Astrocyte (in vitro differentiated cells and primary cell): Measurements from ENCODE around the gene FFAR3. TPM values are rescaled to one million over a fixed set of nuclear protein-coding genes. Genes with fewer than 3 reads are reported as not detected.

ENCODE experiments used
- DNase-seq: peaks from one replicate; pipeline ENCODE4 v3.0.0-alpha.2; 2010; ENCODE audit warnings: low read depth
- FAIRE-seq: peaks from 2 replicates; lab custom pipeline; 2011; peaks lifted over from hg19 to GRCh38; lab: Jason Lieb, UNC
- H2AFZ ChIP-seq: 2 replicates; pipeline ENCODE4 v1.6.0; 2012; ENCODE audit warnings: low read depth, low read length, inconsistent platforms
- H3K27ac ChIP-seq: 2 replicates; pipeline ENCODE4 v1.5.1; 2011; ENCODE audit warnings: low read depth, low read length, inconsistent platforms
- H3K27me3 ChIP-seq: 2 replicates; pipeline ENCODE4 v1.6.0; 2011; ENCODE audit warnings: low read length, inconsistent platforms; ENCODE audit not compliant: insufficient read depth
- H3K36me3 ChIP-seq: 2 replicates; pipeline ENCODE4 v1.5.1; 2011; ENCODE audit warnings: low read length, inconsistent platforms; ENCODE audit not compliant: insufficient read depth
- H3K4me1 ChIP-seq: 2 replicates; pipeline ENCODE4 v1.5.1; 2011; ENCODE audit warnings: low read length, inconsistent platforms; ENCODE audit not compliant: insufficient read depth
- H3K4me2 ChIP-seq: 2 replicates; pipeline ENCODE4 v1.6.0; 2012; ENCODE audit warnings: low read length, inconsistent platforms
- H3K4me3 ChIP-seq: 2 replicates; pipeline ENCODE4 v1.5.1; 2011; ENCODE audit warnings: low read depth, mild to moderate bottlenecking, low read length, inconsistent platforms; ENCODE audit not compliant: insufficient read depth
- H3K79me2 ChIP-seq: 2 replicates; pipeline ENCODE4 v1.6.0; 2012; ENCODE audit warnings: mild to moderate bottlenecking, low read length, inconsistent platforms; ENCODE audit not compliant: insufficient read depth
- H3K9ac ChIP-seq: 2 replicates; pipeline ENCODE4 v1.6.0; 2012; ENCODE audit warnings: mild to moderate bottlenecking, low read length, inconsistent platforms
- H3K9me3 ChIP-seq: 2 replicates; pipeline ENCODE4 v1.5.1; 2012; ENCODE audit warnings: low read depth, mild to moderate bottlenecking, low read length, inconsistent platforms; ENCODE audit not compliant: insufficient read depth
- H4K20me1 ChIP-seq: 2 replicates; pipeline ENCODE4 v1.6.0; 2012; ENCODE audit warnings: low read length, inconsistent platforms; ENCODE audit not compliant: insufficient read depth
- H3K27ac Mint-ChIP-seq: one replicate; pipeline ENCODE4 v1.8.0; 2021; ENCODE audit warnings: mild to moderate bottlenecking, mixed read lengths; ENCODE audit not compliant: unreplicated experiment
- H3K27me3 Mint-ChIP-seq: one replicate; pipeline ENCODE4 v1.8.0; 2021; ENCODE audit warnings: low read depth, mixed read lengths; ENCODE audit not compliant: unreplicated experiment
- H3K36me3 Mint-ChIP-seq: one replicate; pipeline ENCODE4 v1.8.0; 2021; ENCODE audit warnings: low read depth, mixed read lengths; ENCODE audit not compliant: unreplicated experiment
- H3K4me1 Mint-ChIP-seq: one replicate; pipeline ENCODE4 v1.8.0; 2021; ENCODE audit warnings: low read depth, mixed read lengths; ENCODE audit not compliant: unreplicated experiment
- H3K4me3 Mint-ChIP-seq: one replicate; pipeline ENCODE4 v1.8.0; 2021; ENCODE audit warnings: mild to moderate bottlenecking, moderate library complexity, mixed read lengths; ENCODE audit not compliant: unreplicated experiment
- H3K9me3 Mint-ChIP-seq: one replicate; pipeline ENCODE4 v1.8.0; 2021; ENCODE audit warnings: mild to moderate bottlenecking, mixed read lengths; ENCODE audit not compliant: unreplicated experiment
- EZH2 ChIP-seq: IDR thresholded peaks from 2 replicates; pipeline ENCODE4 v1.6.1; 2012; ENCODE audit warnings: mild to moderate bottlenecking, low read length, inconsistent platforms; ENCODE audit not compliant: insufficient read depth
- total RNA-seq: library from RNA; stranded (reverse); gene quantifications from 2 replicates; pipeline ENCODE4 v1.2.1, GENCODE V29; 2021
- TF ChIP-seq, protein P1 (sequence below): IDR thresholded peaks from 2 replicates; pipeline ENCODE4 v1.5.1; 2011; ENCODE audit warnings: low read depth, mild to moderate bottlenecking, inconsistent platforms, low read length, moderate library complexity; ENCODE audit not compliant: insufficient read depth

Gene FFAR3
- total RNA-seq, 1 donor from 2014 or later, result not detected

GRCh38 chr19:35309481-35310279, 48.6 kb upstream of the FFAR3 start:
- Histone ChIP-seq H3K27ac (no peak overlapping the region), H3K4me3 (no peak overlapping the region), H3K27me3 (no peaks in the 10 kb centered on the region), H2AFZ (no peak overlapping the region), H4K20me1 (no peaks in the 10 kb centered on the region), H3K79me2 (no peaks in the 10 kb centered on the region), H3K4me1 (no peaks in the 10 kb centered on the region), H3K9me3 (no peaks in the 10 kb centered on the region), H3K4me2 (no peak overlapping the region), H3K9ac (no peak overlapping the region), H3K36me3 (no peaks in the 10 kb centered on the region)
- Mint-ChIP-seq H3K9me3 (no peaks in the 10 kb centered on the region), H3K27ac (no peak overlapping the region), H3K27me3 (peaks cover 31% of the 10 kb centered on the region), H3K4me3 (no peak overlapping the region), H3K36me3 (no peaks in the 10 kb centered on the region), H3K4me1 (peaks cover 14% of the 10 kb centered on the region)
- DNase-seq (no peak), FAIRE-seq (no peak)
- TF ChIP-seq EZH2, result no peak
- TF ChIP-seq, protein P1, sequence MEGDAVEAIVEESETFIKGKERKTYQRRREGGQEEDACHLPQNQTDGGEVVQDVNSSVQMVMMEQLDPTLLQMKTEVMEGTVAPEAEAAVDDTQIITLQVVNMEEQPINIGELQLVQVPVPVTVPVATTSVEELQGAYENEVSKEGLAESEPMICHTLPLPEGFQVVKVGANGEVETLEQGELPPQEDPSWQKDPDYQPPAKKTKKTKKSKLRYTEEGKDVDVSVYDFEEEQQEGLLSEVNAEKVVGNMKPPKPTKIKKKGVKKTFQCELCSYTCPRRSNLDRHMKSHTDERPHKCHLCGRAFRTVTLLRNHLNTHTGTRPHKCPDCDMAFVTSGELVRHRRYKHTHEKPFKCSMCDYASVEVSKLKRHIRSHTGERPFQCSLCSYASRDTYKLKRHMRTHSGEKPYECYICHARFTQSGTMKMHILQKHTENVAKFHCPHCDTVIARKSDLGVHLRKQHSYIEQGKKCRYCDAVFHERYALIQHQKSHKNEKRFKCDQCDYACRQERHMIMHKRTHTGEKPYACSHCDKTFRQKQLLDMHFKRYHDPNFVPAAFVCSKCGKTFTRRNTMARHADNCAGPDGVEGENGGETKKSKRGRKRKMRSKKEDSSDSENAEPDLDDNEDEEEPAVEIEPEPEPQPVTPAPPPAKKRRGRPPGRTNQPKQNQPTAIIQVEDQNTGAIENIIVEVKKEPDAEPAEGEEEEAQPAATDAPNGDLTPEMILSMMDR, result no peak

DNA sequence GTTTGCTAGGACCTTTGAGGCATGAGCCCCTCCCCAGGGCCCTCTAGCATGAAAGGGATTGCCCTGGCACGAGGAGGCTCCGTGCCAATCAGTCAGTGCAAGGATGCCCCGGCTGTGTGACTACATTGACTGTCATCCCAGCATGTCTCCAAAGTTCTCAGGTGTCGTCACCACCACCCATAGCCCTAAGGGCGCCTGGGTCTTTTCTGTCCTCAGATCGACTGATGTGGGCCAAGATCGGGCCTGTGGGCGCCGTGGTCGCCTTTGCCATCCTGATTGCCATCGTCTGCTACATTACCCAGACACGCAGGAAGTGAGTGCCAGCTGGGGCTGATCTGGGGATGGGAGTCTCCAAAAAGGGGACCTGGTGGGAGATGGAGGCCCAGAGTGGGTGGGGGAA, 47.9 kb upstream of the FFAR3 start:
- H3K36me3 ChIP-seq, result no peaks in the 10 kb centered on the region
- H3K36me3 Mint-ChIP-seq, result no peaks in the 10 kb centered on the region
- no peak overlapping the region for H3K4me3 Mint-ChIP-seq
- FAIRE-seq (no peak), DNase-seq (no peak)
- H4K20me1 ChIP-seq, result no peaks in the 10 kb centered on the region
- no peaks in the 10 kb centered on the region for H3K27me3 ChIP-seq
- no peaks in the 10 kb centered on the region for H3K9me3 Mint-ChIP-seq
- H3K4me1 Mint-ChIP-seq, result peaks cover 14% of the 10 kb centered on the region
- no peaks in the 10 kb centered on the region for H3K79me2 ChIP-seq
- H3K27ac Mint-ChIP-seq, result no peak overlapping the region
- H3K4me1 ChIP-seq, result no peaks in the 10 kb centered on the region
- no peaks in the 10 kb centered on the region for H3K9me3 ChIP-seq
- H3K4me3 ChIP-seq, result no peak overlapping the region
- H2AFZ ChIP-seq, result no peak overlapping the region
- H3K27me3 Mint-ChIP-seq, result peaks cover 33% of the 10 kb centered on the region
- H3K9ac ChIP-seq, result no peak overlapping the region
- no peak for TF ChIP-seq EZH2
- TF ChIP-seq, protein P1, result no peak
- no peak overlapping the region for H3K4me2 ChIP-seq
- no peak overlapping the region for H3K27ac ChIP-seq

DNA sequence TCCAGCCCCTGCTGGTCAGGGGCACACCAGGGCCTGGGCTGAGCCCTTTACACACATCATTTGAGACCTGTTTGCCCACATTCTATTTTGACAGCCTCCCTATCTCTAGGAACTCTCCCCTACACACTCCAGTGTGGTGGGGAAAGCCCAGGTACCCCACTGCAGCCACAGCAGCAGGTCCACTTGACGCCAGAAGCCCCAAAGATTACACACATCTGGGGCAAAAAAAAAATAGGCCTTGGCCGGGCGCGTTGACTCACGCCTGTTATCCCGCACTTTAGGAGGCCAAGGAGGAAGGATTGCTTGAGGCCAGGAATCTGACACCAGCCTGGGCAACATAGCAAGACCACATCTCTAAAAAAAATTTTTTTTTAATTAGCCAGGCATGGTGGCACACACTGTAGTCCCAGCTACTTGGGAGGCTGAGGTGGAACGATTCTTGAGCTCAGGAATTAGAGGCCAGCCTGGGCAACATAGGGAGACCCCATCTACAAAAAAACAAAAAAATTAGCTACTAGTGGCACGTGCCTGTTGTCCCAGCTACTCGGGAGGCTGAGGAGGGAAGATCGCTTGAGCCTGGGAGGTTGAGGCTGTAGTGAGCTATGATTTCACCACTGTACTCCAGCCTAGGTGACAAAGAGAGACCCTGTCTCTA, 47.3 kb upstream of the FFAR3 start:
- Histone ChIP-seq H3K9ac (no peak overlapping the region), H2AFZ (no peak overlapping the region), H3K27me3 (no peaks in the 10 kb centered on the region), H3K27ac (no peak overlapping the region), H3K9me3 (no peaks in the 10 kb centered on the region), H3K36me3 (no peaks in the 10 kb centered on the region), H3K4me2 (no peak overlapping the region), H4K20me1 (no peaks in the 10 kb centered on the region), H3K4me1 (no peaks in the 10 kb centered on the region), H3K79me2 (no peaks in the 10 kb centered on the region), H3K4me3 (no peak overlapping the region)
- FAIRE-seq (no peak), DNase-seq (no peak)
- Mint-ChIP-seq H3K36me3 (no peaks in the 10 kb centered on the region), H3K9me3 (no peaks in the 10 kb centered on the region), H3K27ac (no peak overlapping the region), H3K4me3 (no peak overlapping the region), H3K4me1 (peaks cover 14% of the 10 kb centered on the region), H3K27me3 (peaks cover 37% of the 10 kb centered on the region)
- TF ChIP-seq, protein P1, result no peak
- no peak for TF ChIP-seq EZH2
